Measurements from ENCODE around the gene TMEM59. TPM values are rescaled to one million over a fixed set of nuclear protein-coding genes. Genes with fewer than 3 reads are reported as not detected.

The TMEM59 gene
- total and polyA plus RNA-seq, 2 donors (not counting 1 experiment from before 2014, with no cell fraction given), result 66.3 to 146 TPM

- no peak overlapping the region for H3K4me3 ChIP-seq (ENCODE audit: control extremely low read depth in 1 of 5, extremely low read depth in 1 of 5, insufficient read depth in 1 of 5, low read depth in 2 of 5, low read length in 4 of 5)
- no peak overlapping the region for H2AFZ ChIP-seq (ENCODE audit: insufficient read depth, low read depth, low read length, poor library complexity, severe bottlenecking)
- ATAC-seq (ENCODE audit: low read depth) (no peak), DNase-seq (no peak)
- H3K27ac ChIP-seq (ENCODE audit: low read length in 2 of 2), result no peak overlapping the region
- POLR2A ChIA-PET, result no interaction called here
- no peaks in the 10 kb centered on the region for H3K27me3 ChIP-seq (replicated peaks in 1 of 4; ENCODE audit: control extremely low read depth in 1 of 4, control insufficient read depth in 3 of 4, insufficient read depth in 4 of 4, low read length in 3 of 4)
- H3K79me2 ChIP-seq (ENCODE audit: control insufficient read depth, insufficient read depth, low read length), result no peaks in the 10 kb centered on the region
- intact Hi-C loops (cut with micrococcal nuclease), result no loop called here
- TF ChIP-seq EZH2 (IDR thresholded peaks at IDR 0.05; ENCODE audit: borderline replicate concordance, insufficient read depth, low read depth, low read length, poor library complexity, severe bottlenecking) (no peak), CTCF (IDR thresholded peaks at IDR 0.05) (no peak)
- no peak overlapping the region for H3K4me3 Mint-ChIP-seq
- no peaks in the 10 kb centered on the region for H3K9me3 ChIP-seq (ENCODE audit: control extremely low read depth in 1 of 3, control insufficient read depth in 2 of 3, insufficient read depth in 1 of 3, low read length in 2 of 3)
- H3K9me3 Mint-ChIP-seq (ENCODE audit: insufficient read depth), result no peaks in the 10 kb centered on the region
- H3K36me3 ChIP-seq (replicated peaks in 1 of 2; ENCODE audit: control extremely low read depth in 1 of 2, control insufficient read depth in 1 of 2, extremely low read depth in 1 of 2, insufficient read depth in 2 of 2, low read length in 1 of 2), result no peaks in the 10 kb centered on the region
- peaks cover 37% of the 10 kb centered on the region for H3K27me3 Mint-ChIP-seq
- H3K9ac ChIP-seq (ENCODE audit: low read length), result no peak overlapping the region
- no peaks in the 10 kb centered on the region for H3K4me1 Mint-ChIP-seq
- CTCF ChIA-PET, result no interaction called here
- H3K4me1 ChIP-seq (ENCODE audit: control insufficient read depth in 2 of 2, insufficient read depth in 2 of 2, low read length in 2 of 2), result no peaks in the 10 kb centered on the region
- no peaks in the 10 kb centered on the region for H4K20me1 ChIP-seq (ENCODE audit: control insufficient read depth, insufficient read depth, low read length, poor library complexity, severe bottlenecking)
- 92% methylated on average over 9 of the region's 9 CpGs for WGBS (ENCODE audit: insufficient coverage)
- no peak overlapping the region for H3K27ac Mint-ChIP-seq
- H3K4me2 ChIP-seq (replicated peaks; ENCODE audit: low read depth, low read length, poor library complexity, severe bottlenecking), result no peak overlapping the region
These were observed 41.0 kb downstream of the TMEM59 start for GRCh38 chr1:54012008-54012325.

DNA sequence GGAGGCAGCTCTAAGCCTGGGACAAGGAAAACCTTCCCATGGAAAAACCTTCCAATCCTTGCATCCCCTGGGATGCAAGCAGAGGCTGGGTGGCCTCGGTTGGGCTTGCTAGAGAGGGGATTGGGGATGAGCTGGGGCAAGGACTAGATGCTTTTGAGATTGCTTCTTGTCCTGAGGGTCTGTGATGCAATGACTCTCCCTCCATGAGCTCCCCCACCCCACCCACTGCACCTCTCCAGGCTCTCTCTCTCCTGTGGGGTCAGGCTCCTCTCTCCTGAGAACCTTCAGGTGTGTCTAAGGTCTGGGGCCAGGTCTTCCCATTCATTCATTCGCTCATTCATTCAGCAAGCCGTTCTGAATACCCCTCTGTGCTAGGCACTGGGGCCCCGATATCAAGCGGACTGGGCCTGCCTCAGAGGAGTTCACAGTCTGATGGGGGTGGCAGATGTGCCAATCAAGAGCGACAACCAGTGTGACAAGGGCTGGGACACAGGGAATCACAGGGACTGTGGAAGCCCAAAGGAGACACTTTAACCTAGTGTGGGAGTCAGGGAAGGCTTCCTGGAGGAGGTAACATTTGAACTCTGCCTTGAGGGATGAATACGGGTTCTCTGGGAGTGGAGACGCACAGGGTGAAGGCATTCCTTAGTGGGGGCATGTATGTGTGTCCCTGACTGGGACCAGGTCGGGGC, 41.5 kb downstream of the TMEM59 start:
- Histone ChIP-seq H3K4me3 (ENCODE audit: control extremely low read depth in 1 of 5, extremely low read depth in 1 of 5, insufficient read depth in 1 of 5, low read depth in 2 of 5, low read length in 4 of 5) (no peak overlapping the region), H3K27ac (ENCODE audit: low read length in 2 of 2) (no peak overlapping the region), H2AFZ (ENCODE audit: insufficient read depth, low read depth, low read length, poor library complexity, severe bottlenecking) (no peak overlapping the region), H4K20me1 (ENCODE audit: control insufficient read depth, insufficient read depth, low read length, poor library complexity, severe bottlenecking) (no peaks in the 10 kb centered on the region), H3K4me1 (ENCODE audit: control insufficient read depth in 2 of 2, insufficient read depth in 2 of 2, low read length in 2 of 2) (no peaks in the 10 kb centered on the region), H3K9me3 (ENCODE audit: control extremely low read depth in 1 of 3, control insufficient read depth in 2 of 3, insufficient read depth in 1 of 3, low read length in 2 of 3) (no peaks in the 10 kb centered on the region), H3K36me3 (replicated peaks in 1 of 2; ENCODE audit: control extremely low read depth in 1 of 2, control insufficient read depth in 1 of 2, extremely low read depth in 1 of 2, insufficient read depth in 2 of 2, low read length in 1 of 2) (no peaks in the 10 kb centered on the region), H3K4me2 (replicated peaks; ENCODE audit: low read depth, low read length, poor library complexity, severe bottlenecking) (no peak overlapping the region), H3K27me3 (replicated peaks in 1 of 4; ENCODE audit: control extremely low read depth in 1 of 4, control insufficient read depth in 3 of 4, insufficient read depth in 4 of 4, low read length in 3 of 4) (no peaks in the 10 kb centered on the region), H3K9ac (ENCODE audit: low read length) (no peak overlapping the region), H3K79me2 (ENCODE audit: control insufficient read depth, insufficient read depth, low read length) (no peaks in the 10 kb centered on the region)
- WGBS (ENCODE audit: insufficient coverage), result 87% methylated on average over 8 of the region's 9 CpGs
- ChIA-PET CTCF (no interaction called here), POLR2A (no interaction called here)
- no peak for TF ChIP-seq EZH2 (IDR thresholded peaks at IDR 0.05; ENCODE audit: borderline replicate concordance, insufficient read depth, low read depth, low read length, poor library complexity, severe bottlenecking)
- no peak for TF ChIP-seq CTCF (IDR thresholded peaks at IDR 0.05)
- Mint-ChIP-seq H3K27ac (no peak overlapping the region), H3K27me3 (peaks cover 38% of the 10 kb centered on the region), H3K4me3 (no peak overlapping the region), H3K9me3 (ENCODE audit: insufficient read depth) (no peaks in the 10 kb centered on the region), H3K4me1 (no peaks in the 10 kb centered on the region)
- intact Hi-C loops (cut with micrococcal nuclease), result no loop called here
- no peak for DNase-seq
- ATAC-seq (ENCODE audit: low read depth), result no peak

Measured in B cell (primary cell).